Lower leg skin (tissue), 4 donors: ENCODE data around the gene GORAB. TPM values are rescaled to one million over a fixed set of nuclear protein-coding genes. Genes with fewer than 3 reads are reported as not detected.

Source experiments
- DNase-seq, 2 donors: peaks; one replicate each; pipeline ENCODE4 v3.0.0-alpha.2; 2019; ENCODE audit warnings: low spot score in 2 of 2
- H3K4me3 ChIP-seq: fragments of 200-600 bp; sonication (generic); 2 replicates; pipeline ENCODE4 v1.5.1; 2017; ENCODE audit warnings: mild to moderate bottlenecking, low read depth; ENCODE audit not compliant: poor library complexity, severe bottlenecking
- POLR2A ChIP-seq, 2 donors: fragments of 450-650 bp; IDR thresholded peaks; one replicate each; pipeline ENCODE4 v1.6.1; 2016 to 2017; ENCODE audit warnings: antibody characterized with exemption in 2 of 2, mild to moderate bottlenecking in 1 of 2, moderate library complexity in 1 of 2
- WGBS, 2 donors: methylation state at CpG; one replicate each; pipeline ENCODE4 v1.1.5; 2018; 5-methylcytosine and 5-hydroxymethylcytosine counted together
- intact Hi-C: fragments of 100-400 bp; cut with DNase I; formaldehyde crosslinking; loops from one replicate; pipeline ENCODE4 v1.15.0; 2023; ENCODE audit warnings: low total_unique reads
- total RNA-seq, 4 donors: library from RNA; depleted of rRNA; stranded (reverse); fragments of >200 nt; gene quantifications; one replicate each; pipeline ENCODE4 v1.1.0, GENCODE V29; 2016
- TF ChIP-seq, protein P1 (sequence below), 3 donors: fragments of 450-650 bp; IDR thresholded peaks; one replicate each; pipeline ENCODE4 v1.5.1; 2016; ENCODE audit warnings: antibody characterized with exemption in 3 of 3, mild to moderate bottlenecking in 3 of 3, moderate library complexity in 2 of 3

The GORAB gene
- total RNA-seq, 4 donors from 2014 or later: 3.7 to 8.5 (median 5.0) TPM

DNA sequence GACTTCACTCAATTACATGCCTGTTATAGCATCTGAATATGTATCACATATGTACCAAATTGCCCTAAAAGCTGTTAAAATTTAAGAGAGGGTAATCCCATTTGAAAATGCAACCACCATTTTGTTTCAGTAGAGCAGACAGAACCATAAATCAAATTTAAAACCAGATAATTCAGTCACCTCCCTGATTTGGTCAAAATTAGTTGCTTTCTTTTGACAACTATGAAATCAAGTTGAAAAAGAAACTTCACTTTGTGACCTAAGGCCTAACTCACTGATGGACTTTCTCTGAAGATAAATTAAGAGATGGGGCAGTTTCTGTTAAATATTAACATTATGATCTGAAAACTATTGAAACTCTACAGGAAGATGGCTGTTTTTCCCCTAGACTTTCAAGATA, 6.7 kb downstream of the GORAB start:
- intact Hi-C loops: no loop called here
- TF ChIP-seq POLR2A (IDR thresholded peaks at IDR 0.05): no peak
- TF ChIP-seq, protein P1, sequence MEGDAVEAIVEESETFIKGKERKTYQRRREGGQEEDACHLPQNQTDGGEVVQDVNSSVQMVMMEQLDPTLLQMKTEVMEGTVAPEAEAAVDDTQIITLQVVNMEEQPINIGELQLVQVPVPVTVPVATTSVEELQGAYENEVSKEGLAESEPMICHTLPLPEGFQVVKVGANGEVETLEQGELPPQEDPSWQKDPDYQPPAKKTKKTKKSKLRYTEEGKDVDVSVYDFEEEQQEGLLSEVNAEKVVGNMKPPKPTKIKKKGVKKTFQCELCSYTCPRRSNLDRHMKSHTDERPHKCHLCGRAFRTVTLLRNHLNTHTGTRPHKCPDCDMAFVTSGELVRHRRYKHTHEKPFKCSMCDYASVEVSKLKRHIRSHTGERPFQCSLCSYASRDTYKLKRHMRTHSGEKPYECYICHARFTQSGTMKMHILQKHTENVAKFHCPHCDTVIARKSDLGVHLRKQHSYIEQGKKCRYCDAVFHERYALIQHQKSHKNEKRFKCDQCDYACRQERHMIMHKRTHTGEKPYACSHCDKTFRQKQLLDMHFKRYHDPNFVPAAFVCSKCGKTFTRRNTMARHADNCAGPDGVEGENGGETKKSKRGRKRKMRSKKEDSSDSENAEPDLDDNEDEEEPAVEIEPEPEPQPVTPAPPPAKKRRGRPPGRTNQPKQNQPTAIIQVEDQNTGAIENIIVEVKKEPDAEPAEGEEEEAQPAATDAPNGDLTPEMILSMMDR (IDR thresholded peaks at IDR 0.05): no peak
- no peak for DNase-seq
- no peak overlapping the region for H3K4me3 ChIP-seq

DNA sequence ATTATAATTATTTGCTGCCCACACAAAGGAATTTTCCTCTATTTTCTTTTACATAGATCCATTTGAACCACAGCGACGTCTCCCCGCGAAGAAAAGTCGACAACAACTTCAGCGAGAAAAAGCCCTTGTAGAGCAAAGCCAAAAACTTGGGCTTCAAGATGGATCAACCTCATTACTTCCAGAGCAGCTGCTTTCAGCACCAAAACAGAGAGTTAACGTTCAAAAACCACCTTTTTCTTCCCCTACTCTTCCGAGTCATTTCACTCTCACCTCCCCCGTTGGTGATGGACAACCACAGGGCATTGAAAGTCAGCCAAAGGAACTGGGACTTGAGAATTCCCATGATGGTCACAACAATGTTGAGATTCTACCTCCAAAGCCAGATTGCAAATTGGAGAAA, 7.2 kb downstream of the GORAB start:
- intact Hi-C loops: no loop called here
- DNase-seq: no peak
- no peak for TF ChIP-seq POLR2A (IDR thresholded peaks at IDR 0.05)
- TF ChIP-seq, protein P1 (IDR thresholded peaks at IDR 0.05): no peak
- H3K4me3 ChIP-seq: no peak overlapping the region
- 93 to 95% methylated on average over 9 of the region's 9 CpGs for WGBS, 2 donors

DNA sequence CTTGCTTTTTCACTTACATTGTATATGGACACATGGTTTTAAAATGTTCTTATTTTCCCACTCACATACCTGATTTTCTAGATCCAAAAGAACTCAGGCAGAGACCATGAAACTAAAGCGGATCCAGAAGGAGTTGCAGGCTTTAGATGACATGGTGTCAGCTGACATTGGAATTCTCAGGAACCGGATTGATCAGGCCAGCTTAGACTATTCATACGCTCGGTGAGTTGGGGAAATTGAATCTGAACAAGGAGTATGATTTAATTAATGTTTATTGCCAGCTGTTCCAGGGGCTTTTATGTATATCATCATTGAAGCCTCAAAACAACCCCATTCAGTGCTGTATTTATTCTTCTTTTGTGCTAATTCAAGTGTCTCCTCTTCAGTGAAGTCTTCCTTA, 12.7 kb downstream of the GORAB start:
- DNase-seq: no peak
- intact Hi-C loops: no loop called here
- no peak overlapping the region for H3K4me3 ChIP-seq
- 88 to 91% methylated on average over 4 of the region's 4 CpGs for WGBS, 2 donors
- no peak for TF ChIP-seq POLR2A (IDR thresholded peaks at IDR 0.05)
- TF ChIP-seq, protein P1 (IDR thresholded peaks at IDR 0.05): no peak

DNA sequence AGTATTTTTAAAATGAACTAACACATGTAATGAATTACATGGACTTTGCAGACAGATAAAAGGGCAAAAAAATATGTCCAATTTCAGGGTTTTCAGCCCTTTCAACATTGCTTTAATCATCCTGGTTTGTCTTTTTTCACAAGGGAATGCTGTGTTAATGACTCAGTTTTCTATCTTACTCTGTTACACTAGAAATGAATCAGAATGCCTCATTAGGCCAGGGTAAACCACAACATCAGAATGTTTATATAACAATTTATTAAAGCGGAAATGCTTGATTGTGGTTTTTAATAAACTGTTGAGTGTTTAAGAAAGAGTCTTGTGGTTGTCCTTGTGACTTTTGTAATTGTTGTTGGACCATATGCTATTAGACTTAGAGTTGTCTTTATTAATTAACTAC, 13.5 kb downstream of the GORAB start:
- WGBS, 2 donors: 68% methylated on average over 1 of the region's 1 CpG
- no peak for DNase-seq
- H3K4me3 ChIP-seq: no peak overlapping the region

GRCh38 chr1:170547255-170547654, 15.3 kb downstream of the GORAB start:
- no peak overlapping the region for H3K4me3 ChIP-seq
- intact Hi-C loops: no loop called here
- no peak for DNase-seq
- TF ChIP-seq, protein P1 (IDR thresholded peaks at IDR 0.05): no peak
- no peak for TF ChIP-seq POLR2A (IDR thresholded peaks at IDR 0.05)
- WGBS, 2 donors: 96 to 100% methylated on average over 1 of the region's 1 CpG

More for the DNA sequence above, 13.5 kb downstream of the GORAB start:
- TF ChIP-seq, protein P1 (IDR thresholded peaks at IDR 0.05): no peak
- intact Hi-C loops: no loop called here

- TF ChIP-seq POLR2A (IDR thresholded peaks at IDR 0.05): no peak
- H3K4me3 ChIP-seq: no peak overlapping the region
- no peak for DNase-seq
- intact Hi-C loops: no loop called here
These were observed 16.5 kb downstream of the GORAB start for GRCh38 chr1:170548497-170548896.
